Measurements from ENCODE around the gene RPS10.
A peak's percentile ranks its signal among the peaks of the same experiment; 100 is the strongest.
"Not testable (repeated sequence)": the region's sequence is repeated elsewhere in the genome, so short reads cannot be mapped to it uniquely, and the experiment has no call there.

The RPS10 gene

GRCh38 chr6:34447910-34448309 lies 22.0 kb upstream of the RPS10 start:
- no peak for DNase-seq (ENCODE audit: low spot score)

DNA sequence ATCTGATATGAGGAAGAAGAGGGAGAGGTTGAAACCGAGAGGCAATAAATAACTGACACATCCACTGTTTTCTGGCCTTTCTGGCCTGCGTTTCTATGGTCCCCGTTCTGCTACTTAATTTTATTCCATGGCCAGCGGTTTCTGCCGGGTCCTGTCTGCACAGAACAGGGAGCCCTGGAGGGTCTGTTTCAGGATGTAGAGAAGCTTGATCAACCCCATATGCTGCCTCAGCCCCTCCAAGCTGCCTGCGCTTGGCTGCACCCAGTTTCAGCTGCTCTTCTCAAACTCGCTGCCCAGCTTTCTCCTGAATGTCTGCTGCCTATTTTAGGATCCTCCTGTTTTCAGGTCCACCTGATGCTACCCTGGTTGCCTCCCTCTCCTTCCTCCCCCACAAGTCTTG lies 21.5 kb upstream of the RPS10 start:
- DNase-seq (ENCODE audit: low spot score): no peak

DNA sequence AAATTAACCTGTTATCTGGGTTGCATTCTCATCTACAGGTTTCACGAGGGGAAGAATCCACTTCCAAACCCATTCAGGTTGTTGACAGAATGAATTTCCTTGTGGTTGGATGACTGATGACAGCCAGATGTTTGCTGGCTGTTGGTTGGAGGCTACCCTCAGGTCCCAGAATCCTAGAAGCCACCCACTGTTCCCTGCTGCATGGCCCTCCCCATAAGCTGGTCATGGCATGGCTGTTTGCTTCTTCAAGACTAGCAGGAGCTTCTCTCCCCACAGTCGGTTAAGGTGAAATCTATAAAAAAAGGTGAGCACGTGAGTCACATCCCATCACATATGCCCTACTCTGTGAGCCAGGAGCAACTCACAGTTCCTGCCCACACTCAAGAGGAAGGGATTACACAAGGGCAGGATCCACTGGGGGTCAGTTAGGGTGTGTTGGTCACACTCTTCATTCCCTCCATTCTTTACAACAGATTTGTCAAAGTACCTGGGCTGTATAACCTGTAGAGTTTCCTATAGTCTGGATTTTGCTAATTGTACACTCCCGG lies 19.5 kb upstream of the RPS10 start:
- no peak for DNase-seq (ENCODE audit: low spot score)

DNA sequence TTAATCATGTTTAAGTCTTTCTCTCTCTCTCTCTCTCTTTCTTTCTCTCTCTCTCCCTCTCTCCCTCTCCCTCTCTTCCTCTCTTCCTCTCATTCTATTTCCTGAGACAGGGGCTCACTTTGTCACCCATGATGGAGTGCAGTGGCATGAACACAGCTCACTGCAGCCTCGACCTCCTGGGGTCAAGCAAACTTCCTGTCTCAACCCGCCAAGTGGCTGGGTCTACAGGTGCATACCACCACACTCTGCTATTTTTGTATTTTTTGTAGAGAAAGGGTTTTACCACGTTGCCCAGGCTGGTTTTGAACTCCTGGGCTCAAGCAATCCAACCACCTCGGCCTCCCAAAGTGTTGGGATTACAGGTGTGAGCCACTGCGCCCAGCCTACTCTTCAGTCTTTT lies 15.7 kb upstream of the RPS10 start:
- DNase-seq (ENCODE audit: low spot score): no peak

DNA sequence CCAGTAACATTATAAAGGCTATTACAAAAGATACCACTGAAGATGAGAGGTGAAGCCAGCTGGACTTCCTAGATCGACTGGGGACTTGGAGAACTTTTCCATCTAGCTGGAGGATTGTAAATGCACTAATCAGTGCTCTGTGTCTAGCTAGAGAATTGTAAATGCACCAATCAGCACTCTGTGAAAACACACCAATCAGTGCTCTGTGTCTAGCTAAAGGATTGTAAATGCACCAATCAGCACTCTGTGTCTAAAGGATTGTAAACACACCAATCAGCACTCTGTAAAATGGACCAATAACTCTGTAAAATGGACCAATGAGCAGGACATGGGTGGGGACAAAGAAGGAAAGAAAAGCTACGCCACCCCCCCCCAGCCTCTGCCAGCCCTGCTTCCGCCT lies 13.6 kb upstream of the RPS10 start:
- no peak for DNase-seq (ENCODE audit: low spot score)

GRCh38 chr6:34438705-34439104 lies 12.8 kb upstream of the RPS10 start:
- DNase-seq (ENCODE audit: low spot score): no peak

GRCh38 chr6:34437644-34437970 lies 11.7 kb upstream of the RPS10 start:
- no peak for DNase-seq (ENCODE audit: low spot score)

- DNase-seq (ENCODE audit: low spot score): no peak
Observed at GRCh38 chr6:34436803-34437643, 11.2 kb upstream of the RPS10 start.

DNA sequence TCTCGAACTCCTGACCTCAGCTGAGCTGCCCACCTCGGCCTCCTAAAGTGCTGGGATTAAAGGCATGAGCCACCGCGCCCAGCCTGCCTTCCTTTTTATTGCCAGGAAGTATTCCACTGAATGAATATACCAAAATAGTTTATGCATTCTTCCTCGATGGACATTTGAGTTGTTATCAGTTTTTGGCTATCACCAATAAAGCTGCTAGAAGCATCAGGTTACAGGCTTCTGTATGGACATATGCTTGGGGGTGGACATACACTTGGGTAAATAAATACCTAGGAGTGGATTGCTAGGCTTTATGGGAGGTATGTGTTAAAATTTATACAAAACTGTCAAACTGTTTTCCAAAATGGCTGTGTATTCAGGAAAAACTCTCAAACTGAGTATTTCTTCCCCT lies 10.0 kb upstream of the RPS10 start:
- DNase-seq (ENCODE audit: low spot score): no peak

DNA sequence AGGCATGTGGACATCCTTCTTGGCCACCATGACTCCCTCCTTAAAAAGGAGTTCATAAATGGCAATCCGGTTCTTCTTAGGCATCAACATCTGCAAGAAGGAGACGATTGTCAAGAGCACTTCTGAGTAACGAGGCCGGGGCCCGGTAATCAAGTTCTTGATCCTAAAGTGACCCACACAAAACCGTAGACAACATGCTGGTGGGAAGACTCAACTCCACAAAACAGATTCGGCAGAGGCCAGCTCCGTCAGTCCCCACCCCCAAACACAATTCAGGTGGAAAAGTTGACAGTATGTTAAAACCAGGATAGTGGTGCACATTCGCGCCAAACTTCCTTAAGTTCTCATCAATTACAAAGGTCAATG lies 754 bp downstream of the RPS10 start:
- no peak for DNase-seq (ENCODE audit: low spot score)

DNA sequence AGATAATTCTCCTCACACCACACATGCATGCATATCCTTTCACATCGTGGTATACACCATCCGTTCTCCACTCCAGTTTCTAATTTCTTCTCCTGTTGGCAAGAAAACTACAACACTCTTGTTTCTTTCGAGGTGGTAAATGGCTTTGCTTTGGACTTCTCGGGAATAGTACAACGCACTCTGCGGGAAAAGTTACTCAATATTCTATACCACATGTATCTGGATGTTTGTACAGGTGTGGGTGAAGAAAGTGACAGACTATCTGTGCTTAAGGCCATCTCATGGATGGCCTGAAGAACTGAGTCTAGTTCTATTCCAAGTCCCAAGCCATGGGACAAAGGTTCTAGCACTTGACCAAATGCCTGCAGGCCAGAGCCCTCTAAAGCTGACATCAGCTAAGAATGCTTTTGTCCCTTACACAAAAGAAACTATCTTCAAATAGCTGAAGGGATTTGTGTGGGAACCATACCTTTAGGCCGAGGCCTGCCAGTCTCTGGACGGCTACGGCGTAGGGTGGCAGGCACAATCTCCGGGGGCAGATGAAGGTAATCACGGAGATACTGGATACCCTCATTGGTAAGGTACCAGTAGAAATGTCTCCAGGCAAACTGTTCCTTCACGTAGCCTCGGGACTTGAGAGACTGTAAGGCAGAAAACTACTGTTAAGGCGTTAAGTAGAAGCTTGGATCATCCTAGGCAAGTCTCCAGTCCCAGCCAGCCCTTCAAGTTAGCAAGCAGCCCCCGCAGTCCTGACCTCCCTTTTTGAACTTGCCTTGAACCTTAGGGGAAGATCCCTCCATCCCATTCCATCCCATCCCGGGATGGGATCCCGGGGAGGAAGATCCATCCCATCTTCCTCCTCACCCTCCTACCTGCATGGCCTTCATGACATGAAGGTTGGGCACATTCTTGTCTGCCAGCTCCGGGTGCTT lies 1.4 kb downstream of the RPS10 start:
- DNase-seq (ENCODE audit: low spot score): no peak

GRCh38 chr6:34423254-34423653 lies 2.6 kb downstream of the RPS10 start:
- no peak for DNase-seq (ENCODE audit: low spot score)

GRCh38 chr6:34418367-34418766 lies 7.5 kb downstream of the RPS10 start:
- DNase-seq (ENCODE audit: low spot score): no peak

DNA sequence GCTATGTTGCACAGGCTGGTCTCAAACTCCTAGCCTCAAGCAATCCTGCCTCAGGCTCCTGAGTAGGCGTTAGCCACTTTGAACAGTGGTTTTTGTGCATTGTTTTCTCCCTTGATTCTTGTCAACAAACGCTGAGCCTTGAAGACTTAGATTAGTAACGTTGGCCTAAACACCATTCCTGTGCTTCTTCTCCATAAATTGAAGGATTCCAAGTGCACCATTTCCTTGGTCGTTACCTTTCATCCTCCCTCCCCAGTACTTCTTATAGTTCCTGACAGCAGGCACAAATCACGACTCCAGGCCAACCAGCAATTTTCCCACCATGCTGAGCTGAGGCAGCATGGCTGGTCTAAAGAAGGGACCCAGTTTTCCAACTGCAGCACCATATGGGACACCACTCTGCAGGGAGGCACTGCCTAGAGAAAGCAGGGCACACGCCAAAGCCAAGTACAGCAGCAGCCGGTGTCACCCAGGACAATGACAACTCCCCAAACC lies 8.9 kb downstream of the RPS10 start:
- DNase-seq (ENCODE audit: low spot score): no peak

DNA sequence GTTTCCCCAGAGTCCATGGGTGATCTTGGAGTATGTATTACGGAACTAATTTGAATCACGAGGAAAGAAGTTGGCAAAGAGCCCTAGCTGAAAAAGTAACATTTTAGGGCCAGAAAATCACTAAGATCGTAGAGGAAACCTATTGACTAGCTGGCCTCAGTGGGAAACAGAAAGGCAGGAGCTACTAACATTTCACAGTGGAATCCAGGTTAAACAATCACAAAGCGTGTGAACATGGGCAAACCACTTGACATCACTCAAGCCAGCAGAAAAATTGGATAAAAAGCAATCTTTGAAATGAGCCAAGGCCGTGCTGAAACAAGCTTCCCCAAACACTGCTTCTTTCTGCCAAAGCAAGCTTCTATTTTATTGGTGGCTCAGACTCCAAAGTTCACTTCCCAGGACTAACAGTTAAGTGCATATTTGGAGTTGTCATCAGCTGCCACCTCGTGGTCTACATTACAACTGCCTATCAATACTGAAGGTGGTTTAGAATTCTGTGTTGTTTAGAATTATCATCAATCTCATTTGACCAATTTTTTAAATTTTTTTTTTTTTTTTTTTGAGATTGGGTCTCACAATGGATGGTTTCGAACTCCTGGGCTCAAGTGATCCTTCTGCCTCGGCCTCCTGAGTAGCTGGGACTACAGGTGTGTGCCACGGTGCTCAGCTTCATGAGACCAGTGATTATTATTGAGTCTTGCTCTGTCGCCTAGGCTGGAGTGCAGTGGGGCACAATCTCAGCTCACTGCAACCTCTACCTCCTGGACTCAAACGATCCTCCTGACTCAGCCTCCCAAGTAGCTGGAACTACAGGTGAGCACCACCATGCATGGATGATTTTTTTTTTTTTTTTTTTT lies 10.6 kb downstream of the RPS10 start:
- peak; percentile 93 for DNase-seq (ENCODE audit: low spot score)

GRCh38 chr6:34412643-34413214 lies 13.1 kb downstream of the RPS10 start:
- DNase-seq (ENCODE audit: low spot score): no peak

GRCh38 chr6:34412016-34412415 lies 13.9 kb downstream of the RPS10 start:
- DNase-seq (ENCODE audit: low spot score): peak; percentile 81

- not testable (repeated sequence) for DNase-seq (ENCODE audit: low spot score)
Observed at GRCh38 chr6:34407915-34408314, 18.0 kb downstream of the RPS10 start.

- DNase-seq (ENCODE audit: low spot score): no peak
Observed at GRCh38 chr6:34396518-34396917, 29.4 kb downstream of the RPS10 start.

DNA sequence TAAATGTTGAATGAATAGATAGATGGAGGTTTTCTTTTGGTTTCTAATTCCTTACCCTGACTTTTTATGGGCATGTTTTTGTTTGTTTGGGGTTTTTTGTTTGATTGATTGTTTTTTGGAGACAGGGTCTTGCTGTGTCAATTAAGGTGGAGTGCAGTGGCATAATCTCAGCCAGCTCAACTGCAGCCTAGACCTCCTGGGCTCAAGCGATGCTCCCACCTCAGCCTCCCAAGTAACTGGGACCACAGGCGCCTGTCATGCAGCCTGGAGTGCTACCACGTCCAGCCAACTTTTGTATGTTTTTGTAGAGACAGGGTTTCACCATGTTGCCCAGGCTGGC lies 31.9 kb downstream of the RPS10 start:
- no peak for DNase-seq (ENCODE audit: low spot score)

DNA sequence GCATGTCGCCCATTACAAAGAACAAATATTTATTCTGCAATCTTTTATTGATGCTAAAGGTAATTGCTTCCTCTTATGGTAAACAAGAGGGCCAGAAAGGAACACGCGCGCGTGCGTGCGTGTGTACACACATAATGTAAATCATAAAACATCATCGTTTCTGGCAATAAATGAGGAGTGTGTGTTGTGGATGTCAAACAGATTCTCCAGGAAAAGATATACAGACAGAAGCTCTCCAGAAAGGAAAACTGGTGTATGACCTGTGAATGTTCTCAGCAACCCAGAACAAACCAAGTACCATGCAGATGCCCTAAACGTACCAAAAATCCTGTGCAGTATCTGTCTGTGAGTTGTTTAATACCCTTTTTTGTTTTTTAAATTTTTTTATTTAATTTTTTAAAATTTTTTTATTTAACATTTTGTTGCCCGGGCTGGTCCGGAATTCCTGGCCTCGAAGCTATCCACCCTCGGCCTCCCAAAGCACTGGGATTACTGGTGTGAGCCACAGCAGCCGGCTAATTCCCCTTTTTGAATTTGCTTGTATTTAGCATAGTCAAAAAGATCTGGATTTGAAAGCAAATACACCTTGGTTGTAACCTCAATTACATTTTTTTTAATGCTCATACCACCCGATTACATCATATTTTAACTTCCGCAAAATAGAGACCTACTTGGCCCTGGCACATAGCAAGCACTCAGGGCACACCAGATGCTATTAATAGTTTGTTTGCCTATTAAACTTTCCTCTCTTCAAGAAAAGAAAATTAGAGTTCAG lies 32.5 kb downstream of the RPS10 start:
- no peak for DNase-seq (ENCODE audit: low spot score)

Measured in Ammon's horn (tissue), 1 donor.